Measurements from ENCODE around the gene ANKRD34C. TPM values are rescaled to one million over a fixed set of nuclear protein-coding genes. Genes with fewer than 3 reads are reported as not detected.

The ANKRD34C gene
- total RNA-seq, 1 donor from 2014 or later, result not detected

- peaks cover 2% of the 10 kb centered on the region for H3K4me1 Mint-ChIP-seq
These were observed 34.3 kb upstream of the ANKRD34C start for GRCh38 chr15:79248183-79248582.

GRCh38 chr15:79257454-79257853, 25.1 kb upstream of the ANKRD34C start:
- Mint-ChIP-seq H3K27me3 (ENCODE audit: low read depth) (peaks cover 26% of the 10 kb centered on the region), H3K4me3 (no peak overlapping the region), H3K27ac (no peak overlapping the region), H3K4me1 (no peaks in the 10 kb centered on the region), H3K36me3 (no peaks in the 10 kb centered on the region), H3K9me3 (peaks cover 11% of the 10 kb centered on the region)
- TF ChIP-seq CTCF (IDR thresholded peaks at IDR 0.05; ENCODE audit: unreplicated experiment), result no peak
- no peak for DNase-seq (ENCODE audit: low spot score in 2 of 2, unreplicated experiment in 2 of 2)

More at GRCh38 chr15:79248183-79248582, 34.3 kb upstream of the ANKRD34C start:
- no peak for TF ChIP-seq CTCF (IDR thresholded peaks at IDR 0.05; ENCODE audit: unreplicated experiment)
- Mint-ChIP-seq H3K27ac (no peak overlapping the region), H3K27me3 (ENCODE audit: low read depth) (peaks cover 10% of the 10 kb centered on the region), H3K4me3 (no peak overlapping the region), H3K9me3 (no peaks in the 10 kb centered on the region), H3K36me3 (no peaks in the 10 kb centered on the region)
- DNase-seq (ENCODE audit: low spot score in 2 of 2, unreplicated experiment in 2 of 2), result no peak

GRCh38 chr15:79261836-79262235, 20.7 kb upstream of the ANKRD34C start:
- no peaks in the 10 kb centered on the region for H3K36me3 Mint-ChIP-seq
- no peaks in the 10 kb centered on the region for H3K4me1 Mint-ChIP-seq
- H3K9me3 Mint-ChIP-seq, result no peaks in the 10 kb centered on the region
- no peak for DNase-seq (ENCODE audit: low spot score in 2 of 2, unreplicated experiment in 2 of 2)
- H3K4me3 Mint-ChIP-seq, result no peak overlapping the region
- peaks cover 31% of the 10 kb centered on the region for H3K27me3 Mint-ChIP-seq (ENCODE audit: low read depth)
- TF ChIP-seq CTCF (IDR thresholded peaks at IDR 0.05; ENCODE audit: unreplicated experiment), result no peak
- H3K27ac Mint-ChIP-seq, result no peak overlapping the region

- H3K27ac Mint-ChIP-seq, result no peak overlapping the region
- no peaks in the 10 kb centered on the region for H3K4me1 Mint-ChIP-seq
- no peaks in the 10 kb centered on the region for H3K9me3 Mint-ChIP-seq
- no peaks in the 10 kb centered on the region for H3K36me3 Mint-ChIP-seq
- no peak for TF ChIP-seq CTCF (IDR thresholded peaks at IDR 0.05; ENCODE audit: unreplicated experiment)
- H3K4me3 Mint-ChIP-seq, result no peak overlapping the region
- peaks cover 50% of the 10 kb centered on the region for H3K27me3 Mint-ChIP-seq (ENCODE audit: low read depth)
- no peak for DNase-seq (ENCODE audit: low spot score in 2 of 2, unreplicated experiment in 2 of 2)
These were observed 17.4 kb upstream of the ANKRD34C start for GRCh38 chr15:79265167-79265566.

GRCh38 chr15:79265987-79266579, 16.4 kb upstream of the ANKRD34C start:
- H3K9me3 Mint-ChIP-seq, result no peaks in the 10 kb centered on the region
- peaks cover 46% of the 10 kb centered on the region for H3K27me3 Mint-ChIP-seq (ENCODE audit: low read depth)
- no peaks in the 10 kb centered on the region for H3K36me3 Mint-ChIP-seq
- TF ChIP-seq CTCF (IDR thresholded peaks at IDR 0.05; ENCODE audit: unreplicated experiment), result no peak
- DNase-seq (ENCODE audit: low spot score in 2 of 2, unreplicated experiment in 2 of 2), result no peak
- H3K4me3 Mint-ChIP-seq, result no peak overlapping the region
- H3K27ac Mint-ChIP-seq, result no peak overlapping the region
- no peaks in the 10 kb centered on the region for H3K4me1 Mint-ChIP-seq
